NCI-H774 (cell line): ENCODE data around the gene PSMA7.

Experiments used
- DNase-seq: peaks from one replicate; lab custom pipeline; 2025; lab: John Stamatoyannopoulos, UW

The PSMA7 gene

GRCh38 chr20:62136283-62137091 is 6.7 kb downstream of the PSMA7 start:
- no peak for DNase-seq

GRCh38 chr20:62135573-62136266 is 7.5 kb downstream of the PSMA7 start:
- DNase-seq, result no peak

- DNase-seq, result no peak
Observed at GRCh38 chr20:62134735-62135231, 8.4 kb downstream of the PSMA7 start.

DNA sequence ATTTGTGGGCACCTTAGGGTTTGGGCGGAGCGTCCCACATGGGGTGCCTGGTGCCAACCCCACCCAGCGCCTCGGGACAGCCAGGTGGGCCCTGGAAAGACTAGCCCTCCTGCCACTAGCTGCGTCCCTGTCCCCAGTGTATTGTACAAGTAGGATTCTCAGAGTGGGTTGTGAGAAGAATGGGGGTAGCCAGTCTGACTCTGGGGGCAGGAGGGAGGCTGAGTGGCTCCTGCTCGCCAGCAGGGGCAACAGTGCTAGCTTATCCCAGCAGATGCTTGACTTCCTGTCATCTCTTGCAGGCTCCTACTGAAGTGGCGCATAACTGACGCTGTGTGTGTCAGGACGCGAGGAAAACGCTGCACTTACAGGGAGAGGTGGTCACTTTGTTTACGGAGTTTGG is 9.3 kb downstream of the PSMA7 start:
- no peak for DNase-seq

DNA sequence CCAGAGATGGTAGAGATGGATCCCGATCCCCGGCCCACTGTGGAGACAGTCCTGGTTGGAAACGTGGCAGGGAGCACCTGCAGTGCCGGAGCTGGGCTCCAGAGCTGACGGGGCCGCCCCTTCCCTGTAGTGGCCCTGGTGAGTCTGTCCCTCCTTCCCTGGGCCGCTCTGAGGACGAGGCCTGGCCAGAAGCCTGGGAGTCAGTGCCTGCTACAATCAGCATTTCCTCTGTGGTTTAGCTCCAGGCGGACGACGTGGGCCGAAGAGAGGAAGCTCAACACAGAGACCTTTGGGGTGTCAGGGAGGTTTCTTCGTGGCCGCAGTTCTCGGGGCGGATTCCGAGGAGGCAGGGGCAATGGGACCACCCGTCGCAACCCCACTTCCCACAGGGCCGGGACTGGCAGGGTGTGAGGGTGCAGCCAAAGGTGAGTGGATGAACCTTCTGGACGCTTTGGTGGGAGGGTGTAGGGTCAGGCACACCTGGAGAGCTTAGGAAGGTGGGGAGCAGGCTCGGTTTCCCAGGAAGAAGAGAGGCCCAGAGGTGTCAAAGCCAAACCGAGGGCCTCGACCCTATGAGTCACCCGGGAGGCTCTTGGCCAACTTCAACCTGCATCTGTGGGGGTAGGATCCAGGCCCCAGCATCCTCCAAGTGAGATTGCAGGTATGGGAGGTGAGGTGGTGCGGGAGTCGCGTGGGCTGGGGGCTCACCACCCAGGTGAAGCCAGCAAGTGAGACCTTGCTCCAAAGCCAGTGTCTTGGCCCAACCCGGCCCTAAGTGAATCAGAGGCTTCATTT is 9.9 kb downstream of the PSMA7 start:
- no peak for DNase-seq

DNA sequence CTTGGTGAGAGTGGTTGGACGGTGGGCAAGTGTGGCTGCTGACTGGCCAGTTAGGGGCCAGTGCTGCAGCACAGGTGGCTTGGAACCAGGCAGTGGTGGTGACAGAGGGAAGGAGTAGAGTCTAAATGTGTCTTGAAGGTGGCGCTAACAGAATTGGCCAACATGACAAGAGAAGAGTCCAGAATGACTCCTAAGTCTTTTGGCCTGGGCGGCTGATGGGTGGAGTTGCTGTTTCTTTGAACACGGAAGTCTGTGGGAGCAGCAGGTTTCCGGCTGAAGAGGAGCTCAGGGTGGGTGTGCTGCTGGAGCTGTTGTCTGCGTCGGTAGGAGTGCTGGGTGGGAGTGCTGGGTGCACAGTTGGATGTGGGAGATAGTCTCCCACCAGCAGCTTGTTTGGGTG is 10.8 kb downstream of the PSMA7 start:
- DNase-seq, result no peak

- DNase-seq, result no peak
Observed at GRCh38 chr20:62131560-62132320, 11.5 kb downstream of the PSMA7 start.

GRCh38 chr20:62129731-62130531 is 13.3 kb downstream of the PSMA7 start:
- no peak for DNase-seq

GRCh38 chr20:62128502-62128901 is 14.7 kb downstream of the PSMA7 start:
- no peak for DNase-seq

GRCh38 chr20:62127799-62128198 is 15.4 kb downstream of the PSMA7 start:
- DNase-seq, result no peak

DNA sequence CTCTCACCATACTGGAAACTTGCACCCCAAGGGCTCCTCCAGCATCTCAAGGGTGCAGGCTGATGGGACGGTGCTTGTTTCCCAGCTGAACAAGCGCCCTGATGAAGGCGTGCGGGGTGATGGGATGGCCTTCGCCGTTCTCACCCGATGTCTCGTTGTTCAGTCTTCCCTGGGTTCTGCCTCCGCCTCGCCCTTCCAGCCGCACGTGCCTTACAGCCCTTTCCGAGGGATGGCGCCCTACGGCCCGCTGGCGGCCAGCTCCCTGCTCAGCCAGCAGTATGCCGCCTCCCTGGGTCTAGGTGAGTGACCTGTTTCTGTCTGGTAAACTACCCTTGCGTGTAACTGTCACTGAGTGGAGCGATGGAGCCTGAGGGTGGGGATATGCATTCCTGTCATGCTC is 17.1 kb downstream of the PSMA7 start:
- no peak for DNase-seq

DNA sequence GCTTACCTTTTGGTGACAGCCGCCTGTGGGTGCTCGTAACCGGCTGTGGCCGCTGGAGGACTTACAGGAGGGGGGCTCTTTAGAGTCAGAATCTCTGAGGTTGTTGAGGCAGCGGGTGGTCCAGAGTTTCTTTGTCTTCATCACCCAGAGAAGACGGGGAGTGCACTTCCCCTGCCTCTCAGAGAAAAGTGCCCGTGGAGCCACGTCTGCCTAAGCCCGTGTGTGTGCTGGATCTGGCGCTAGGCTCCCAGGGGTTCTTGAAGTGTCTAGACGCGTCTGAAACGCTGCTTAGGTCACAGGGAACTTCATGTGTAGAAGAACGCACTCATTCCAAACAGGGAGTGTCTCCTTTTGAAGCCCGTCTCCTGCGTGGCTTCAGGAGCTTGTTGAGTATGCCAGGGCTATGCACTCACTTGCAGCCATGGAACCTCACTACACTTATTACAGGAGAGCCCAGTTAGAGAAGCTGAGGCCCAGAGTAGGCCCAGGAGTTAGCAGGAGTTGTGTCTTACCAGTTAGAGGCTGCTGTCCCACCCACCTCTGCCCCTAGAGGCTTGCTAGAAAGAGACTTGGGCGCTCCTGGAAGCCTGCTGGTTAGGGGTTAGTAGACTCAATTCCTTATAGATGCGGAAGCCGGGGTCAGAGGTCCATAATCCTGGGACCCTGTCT is 19.6 kb downstream of the PSMA7 start:
- no peak for DNase-seq

DNA sequence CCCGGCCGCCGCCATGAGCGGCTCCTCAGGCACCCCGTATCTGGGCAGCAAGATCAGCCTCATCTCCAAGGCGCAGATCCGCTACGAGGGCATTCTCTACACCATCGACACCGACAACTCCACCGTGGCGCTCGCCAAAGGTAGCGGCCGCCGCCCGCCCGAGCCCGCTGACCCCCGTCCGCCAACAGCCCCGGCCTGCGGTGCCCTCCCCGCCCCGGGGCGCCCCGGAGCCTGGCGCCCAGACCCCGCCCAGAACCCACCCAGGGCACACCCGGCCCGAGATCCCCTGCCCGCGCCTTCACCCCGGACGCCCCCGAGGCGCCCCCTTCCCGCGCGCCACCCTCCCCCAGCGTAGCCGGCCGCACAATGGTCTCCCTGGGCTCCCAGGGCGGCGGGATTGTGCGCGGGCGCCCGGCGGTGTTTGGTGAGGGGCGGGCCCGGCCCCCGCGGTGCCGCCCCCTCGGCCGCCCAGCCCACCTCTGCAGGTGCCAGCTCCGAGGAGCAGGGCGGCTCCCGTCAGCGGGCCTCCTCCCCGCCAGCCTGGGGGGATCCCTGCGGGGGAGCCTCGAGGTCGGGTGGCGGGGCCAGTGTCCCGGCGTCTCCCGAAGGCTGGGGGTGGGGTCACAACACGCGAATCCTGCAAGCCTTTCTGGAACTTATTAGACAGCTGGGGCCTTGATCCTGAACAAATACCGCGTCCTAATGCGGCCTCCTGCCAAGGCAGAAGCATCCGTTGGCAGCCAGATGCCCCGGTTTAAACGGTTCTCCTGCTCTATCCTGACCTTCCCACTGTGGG is 20.3 kb downstream of the PSMA7 start:
- DNase-seq, result peak; percentile 32

DNA sequence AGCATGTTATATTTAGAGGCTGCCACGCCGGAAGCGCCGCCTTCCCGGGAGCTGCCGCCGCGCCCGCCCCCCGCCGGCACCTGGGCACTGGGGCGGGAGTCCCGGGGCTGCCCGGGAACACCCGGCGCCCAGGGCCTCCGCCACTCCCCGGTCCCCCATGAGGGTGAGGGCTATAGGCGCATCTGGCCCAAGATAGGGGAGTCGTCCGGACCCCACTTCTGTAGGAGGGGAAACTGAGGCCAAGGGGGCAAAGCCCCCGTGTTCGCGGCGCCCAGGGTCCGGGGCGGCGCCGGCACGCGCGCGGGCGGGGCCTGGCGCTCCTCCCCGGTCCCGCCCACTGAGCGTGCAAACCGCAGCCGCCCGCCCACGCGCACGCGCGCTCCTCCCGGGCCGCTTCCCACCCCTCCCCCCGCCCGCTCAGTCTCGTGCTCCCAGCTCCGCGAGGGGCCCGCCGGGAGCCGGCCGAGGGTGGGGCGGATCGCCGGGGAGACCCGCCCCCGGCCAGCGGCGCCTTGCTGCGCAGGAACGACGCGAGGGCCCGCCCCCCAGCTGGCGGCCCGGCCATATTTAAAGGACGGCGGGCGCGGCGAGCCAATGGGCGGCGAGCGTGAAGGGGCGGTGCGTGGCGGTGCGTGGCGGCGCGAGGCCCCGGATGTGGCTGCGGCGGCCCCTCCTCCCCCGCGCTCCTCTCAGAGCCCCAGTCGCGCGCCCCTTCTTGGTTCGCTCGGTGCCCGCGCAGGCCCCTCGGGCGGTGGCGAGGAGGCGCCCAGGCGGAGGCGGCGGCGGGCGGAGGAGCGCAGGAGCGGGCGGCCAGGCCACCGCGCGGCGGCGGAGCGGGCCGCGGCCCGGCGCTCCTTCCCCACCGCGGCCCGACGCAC is 21.2 kb downstream of the PSMA7 start, which contains the start of gene LSM14B:
Gene LSM14B (plus strand): TSS at position 700 of the 878 bp plus-strand sequence. CDS start 192 bp downstream, outside the sequence.
- peak; percentile 95 for DNase-seq

DNA sequence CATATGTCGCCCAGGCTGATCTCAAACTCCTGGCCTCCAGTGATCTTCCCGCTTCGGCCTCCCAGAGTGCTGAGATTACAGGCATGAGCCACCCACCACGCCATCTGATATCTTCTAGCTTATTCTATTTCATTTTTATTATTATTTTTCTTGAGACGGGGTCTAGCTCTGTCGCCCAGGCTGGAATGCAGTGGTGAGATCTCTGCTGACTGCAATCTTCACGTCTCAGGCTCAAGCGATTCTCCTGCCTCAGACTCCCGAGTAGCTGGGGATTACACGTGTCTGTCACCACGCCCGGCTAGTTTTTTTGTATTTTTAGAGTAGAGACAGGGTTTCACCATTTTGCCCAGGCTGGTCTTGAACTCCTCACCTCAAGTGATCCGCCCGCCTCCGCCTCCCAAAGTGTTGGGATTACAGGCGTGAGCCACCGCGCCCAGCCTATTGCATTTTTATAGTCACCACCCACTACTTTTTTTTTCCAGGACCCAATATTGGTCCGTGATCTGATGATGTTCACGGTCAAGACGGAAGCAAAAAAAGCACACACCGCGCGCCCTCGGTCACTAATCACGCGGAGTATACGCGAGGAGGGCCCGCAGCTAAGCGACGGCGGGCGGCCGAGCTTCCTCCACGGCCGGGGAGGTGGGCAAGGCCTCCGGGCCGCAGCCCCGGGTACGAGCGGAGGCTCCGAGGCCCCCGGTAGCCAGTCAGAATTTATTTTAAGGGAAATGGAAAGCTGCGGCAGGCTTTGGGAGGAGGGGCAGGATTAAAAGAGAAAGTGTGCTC is 22.0 kb downstream of the PSMA7 start:
- no peak for DNase-seq

GRCh38 chr20:62120365-62120762 is 22.8 kb downstream of the PSMA7 start:
- no peak for DNase-seq

- DNase-seq, result no peak
Observed at GRCh38 chr20:62119591-62120364, 23.4 kb downstream of the PSMA7 start.
